ENCODE data around the gene APH1A.
"Not testable (repeated sequence)": the region's sequence is repeated elsewhere in the genome, so short reads cannot be mapped to it uniquely, and the experiment has no call there.

APH1A gene

DNA sequence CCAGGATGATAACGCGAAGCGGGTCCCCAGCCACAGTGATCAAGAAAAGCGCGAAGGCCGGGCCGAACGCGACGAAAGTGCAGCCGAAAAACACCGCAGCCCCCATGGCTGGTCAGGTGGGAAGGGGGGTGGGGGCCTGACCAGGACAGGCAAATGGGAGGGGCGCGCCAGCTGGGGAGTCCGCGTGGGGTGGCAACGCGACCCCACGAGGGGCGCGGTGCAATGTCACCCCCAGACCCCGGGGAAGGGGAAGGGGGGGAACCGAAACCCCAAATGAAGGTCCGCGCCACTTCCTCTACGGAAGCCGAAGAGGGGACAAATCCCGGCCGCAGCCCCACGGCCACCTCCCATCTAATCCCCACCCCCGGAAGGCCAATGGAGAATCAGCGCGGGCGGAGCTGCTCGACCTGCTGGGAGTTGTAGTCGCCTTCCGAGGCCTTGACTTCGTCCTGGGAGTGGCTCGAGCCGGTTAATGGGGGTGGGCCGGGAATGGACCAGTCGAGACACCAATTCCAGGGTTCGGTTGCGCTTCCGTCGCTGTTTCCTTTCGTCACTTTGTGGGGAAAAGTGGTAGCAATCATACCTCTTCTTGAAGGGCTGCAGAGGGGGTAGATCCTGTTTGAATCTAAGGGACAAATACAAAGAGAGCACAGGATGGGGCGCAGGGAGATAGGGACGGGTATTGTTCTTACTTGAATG, at the start of gene APH1A:
APH1A (minus strand) TSS at position 312 of the 699 bp plus-strand sequence; CDS start at position 106, 206 bp downstream.
- H3K4me2 ChIP-seq (ENCODE audit: low read length) = peak within 1 kb of the TSS; percentile 99
- peak within 1 kb of the TSS; percentile 91 for H2AFZ ChIP-seq (ENCODE audit: low read depth, low read length)
- peak within 1 kb of the TSS; percentile 97 for H3K9ac ChIP-seq (ENCODE audit: low read length)
- H3K36me3 ChIP-seq (replicated peaks; ENCODE audit: low read depth, low read length) = peaks cover 29% of the 10 kb centered on the region
- H3K9me3 ChIP-seq (ENCODE audit: insufficient read depth, low read length) = no peaks in the 10 kb centered on the region
- TF ChIP-seq, protein P1, sequence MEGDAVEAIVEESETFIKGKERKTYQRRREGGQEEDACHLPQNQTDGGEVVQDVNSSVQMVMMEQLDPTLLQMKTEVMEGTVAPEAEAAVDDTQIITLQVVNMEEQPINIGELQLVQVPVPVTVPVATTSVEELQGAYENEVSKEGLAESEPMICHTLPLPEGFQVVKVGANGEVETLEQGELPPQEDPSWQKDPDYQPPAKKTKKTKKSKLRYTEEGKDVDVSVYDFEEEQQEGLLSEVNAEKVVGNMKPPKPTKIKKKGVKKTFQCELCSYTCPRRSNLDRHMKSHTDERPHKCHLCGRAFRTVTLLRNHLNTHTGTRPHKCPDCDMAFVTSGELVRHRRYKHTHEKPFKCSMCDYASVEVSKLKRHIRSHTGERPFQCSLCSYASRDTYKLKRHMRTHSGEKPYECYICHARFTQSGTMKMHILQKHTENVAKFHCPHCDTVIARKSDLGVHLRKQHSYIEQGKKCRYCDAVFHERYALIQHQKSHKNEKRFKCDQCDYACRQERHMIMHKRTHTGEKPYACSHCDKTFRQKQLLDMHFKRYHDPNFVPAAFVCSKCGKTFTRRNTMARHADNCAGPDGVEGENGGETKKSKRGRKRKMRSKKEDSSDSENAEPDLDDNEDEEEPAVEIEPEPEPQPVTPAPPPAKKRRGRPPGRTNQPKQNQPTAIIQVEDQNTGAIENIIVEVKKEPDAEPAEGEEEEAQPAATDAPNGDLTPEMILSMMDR (IDR thresholded peaks at IDR 0.05; ENCODE audit: low read depth, low read length) = no peak
- no peak for TF ChIP-seq EZH2phosphoT487 (IDR thresholded peaks at IDR 0.05; ENCODE audit: low read depth)
- H3K4me1 ChIP-seq (ENCODE audit: low read length) = peaks cover 48% of the 10 kb centered on the region
- H3K4me3 ChIP-seq (ENCODE audit: low read length) = peak within 1 kb of the TSS; percentile 87
- H3K79me2 ChIP-seq (ENCODE audit: low read length) = peaks cover 21% of the 10 kb centered on the region
- peaks cover 9% of the 10 kb centered on the region; the same call in 1 of the 2 replicates for H4K20me1 ChIP-seq (ENCODE audit: insufficient read depth, low read length)
- no peaks in the 10 kb centered on the region for H3K27me3 ChIP-seq (ENCODE audit: low read depth, low read length)
- peak within 1 kb of the TSS; percentile 77 for H3K27ac ChIP-seq (ENCODE audit: low read length)

DNA sequence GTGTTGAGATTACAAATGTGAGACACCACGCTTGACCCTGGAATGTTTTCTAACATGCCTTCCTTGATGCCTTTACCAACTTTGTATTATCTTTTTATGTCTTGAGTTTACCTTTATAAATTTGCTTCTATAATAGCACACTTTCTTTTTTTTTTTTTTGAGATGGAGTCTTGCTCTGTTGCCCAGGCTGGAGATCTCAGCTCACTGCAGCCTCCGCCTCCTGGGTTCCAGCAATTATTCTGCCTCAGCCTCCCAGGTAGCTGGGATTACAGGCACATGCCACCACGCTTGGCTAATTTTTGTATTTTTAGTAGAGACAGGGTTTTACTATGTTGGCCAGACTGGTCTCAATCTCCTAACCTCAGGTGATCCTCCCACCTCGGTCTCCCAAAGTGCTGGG, 45.9 kb upstream of the APH1A start:
- not testable (repeated sequence) for H4K20me1 ChIP-seq (ENCODE audit: insufficient read depth, low read length); H2AFZ ChIP-seq (ENCODE audit: low read depth, low read length); H3K4me3 ChIP-seq (ENCODE audit: low read length); H3K9ac ChIP-seq (ENCODE audit: low read length); H3K27ac ChIP-seq (ENCODE audit: low read length); H3K4me1 ChIP-seq (ENCODE audit: low read length); H3K9me3 ChIP-seq (ENCODE audit: insufficient read depth, low read length); H3K4me2 ChIP-seq (ENCODE audit: low read length); H3K36me3 ChIP-seq (replicated peaks; ENCODE audit: low read depth, low read length); H3K27me3 ChIP-seq (ENCODE audit: low read depth, low read length); H3K79me2 ChIP-seq (ENCODE audit: low read length)

DNA sequence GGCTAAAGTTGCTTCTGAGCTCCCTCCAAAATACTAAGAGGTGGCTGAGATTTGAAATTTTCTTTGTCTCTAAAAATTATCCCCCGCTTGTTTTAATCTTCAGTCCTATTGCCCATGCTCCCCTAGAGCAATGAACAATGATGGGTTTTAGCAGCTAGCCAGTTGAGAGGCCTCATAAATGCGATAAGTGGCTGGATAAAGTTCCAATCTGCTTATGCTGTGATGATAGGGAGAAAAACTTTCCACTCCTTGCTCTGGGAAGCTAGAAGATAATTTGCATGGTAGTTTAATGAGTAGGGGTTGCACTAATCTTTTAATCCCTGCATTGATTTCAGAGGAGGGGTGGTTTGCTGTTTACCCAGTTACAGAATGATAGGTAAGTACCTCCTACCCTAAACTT, 42.9 kb upstream of the APH1A start:
- Histone ChIP-seq H3K9me3 (ENCODE audit: insufficient read depth, low read length) (no peaks in the 10 kb centered on the region), H3K4me2 (ENCODE audit: low read length) (no peak overlapping the region), H3K4me1 (ENCODE audit: low read length) (peaks cover 5% of the 10 kb centered on the region), H3K9ac (ENCODE audit: low read length) (no peak overlapping the region), H3K27ac (ENCODE audit: low read length) (no peak overlapping the region), H4K20me1 (ENCODE audit: insufficient read depth, low read length) (no peaks in the 10 kb centered on the region), H2AFZ (ENCODE audit: low read depth, low read length) (no peak overlapping the region), H3K27me3 (ENCODE audit: low read depth, low read length) (no peaks in the 10 kb centered on the region), H3K36me3 (replicated peaks; ENCODE audit: low read depth, low read length) (peaks cover 20% of the 10 kb centered on the region), H3K4me3 (ENCODE audit: low read length) (no peak overlapping the region), H3K79me2 (ENCODE audit: low read length) (no peaks in the 10 kb centered on the region)
- TF ChIP-seq EZH2phosphoT487 (IDR thresholded peaks at IDR 0.05; ENCODE audit: low read depth) = no peak
- TF ChIP-seq, protein P1 (IDR thresholded peaks at IDR 0.05; ENCODE audit: low read depth, low read length) = no peak

DNA sequence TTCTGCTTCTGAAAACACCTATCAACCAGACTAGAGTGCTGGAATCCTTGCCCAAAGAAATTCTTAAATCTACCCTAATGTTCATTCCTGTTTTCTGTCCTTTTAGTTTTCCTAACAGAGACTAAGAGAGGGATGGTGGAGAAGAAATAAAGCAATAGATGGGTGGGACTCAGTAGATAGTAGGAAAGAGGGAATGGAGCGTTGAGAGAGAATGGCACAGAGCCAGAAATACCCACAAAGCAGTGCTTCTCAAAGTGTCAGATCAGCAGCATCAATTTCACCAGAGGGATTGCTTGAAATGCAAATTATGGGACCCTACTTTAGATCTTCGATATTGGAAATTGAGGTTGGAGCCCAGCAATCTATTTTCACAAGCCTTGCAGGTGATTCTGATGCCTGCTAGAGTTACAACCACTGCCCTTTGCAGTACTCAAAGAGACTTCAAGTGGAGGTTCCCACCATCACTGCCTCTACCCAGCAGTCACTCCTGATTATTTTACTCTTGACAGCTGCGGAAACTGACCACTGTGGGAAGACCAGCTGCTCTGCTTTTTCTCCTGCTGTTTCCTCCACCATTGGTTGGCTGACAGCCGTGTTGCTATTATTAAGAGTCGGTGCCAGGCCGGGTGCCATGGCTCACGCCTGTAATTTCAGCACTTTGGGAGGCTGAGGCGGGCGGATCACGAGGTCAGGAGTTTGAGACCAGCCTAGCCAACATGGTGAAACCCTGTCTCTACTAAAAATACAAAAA, 41.1 kb upstream of the APH1A start:
- Histone ChIP-seq H2AFZ (ENCODE audit: low read depth, low read length) (no peak overlapping the region), H3K4me1 (ENCODE audit: low read length) (no peaks in the 10 kb centered on the region), H3K4me3 (ENCODE audit: low read length) (no peak overlapping the region), H3K9ac (ENCODE audit: low read length) (no peak overlapping the region), H3K79me2 (ENCODE audit: low read length) (no peaks in the 10 kb centered on the region), H3K27ac (ENCODE audit: low read length) (no peak overlapping the region), H3K27me3 (ENCODE audit: low read depth, low read length) (no peaks in the 10 kb centered on the region), H3K9me3 (ENCODE audit: insufficient read depth, low read length) (no peaks in the 10 kb centered on the region), H3K36me3 (replicated peaks; ENCODE audit: low read depth, low read length) (peaks cover 29% of the 10 kb centered on the region), H3K4me2 (ENCODE audit: low read length) (no peak overlapping the region), H4K20me1 (ENCODE audit: insufficient read depth, low read length) (no peaks in the 10 kb centered on the region)
- TF ChIP-seq, protein P1 (IDR thresholded peaks at IDR 0.05; ENCODE audit: low read depth, low read length) = no peak
- no peak for TF ChIP-seq EZH2phosphoT487 (IDR thresholded peaks at IDR 0.05; ENCODE audit: low read depth)

DNA sequence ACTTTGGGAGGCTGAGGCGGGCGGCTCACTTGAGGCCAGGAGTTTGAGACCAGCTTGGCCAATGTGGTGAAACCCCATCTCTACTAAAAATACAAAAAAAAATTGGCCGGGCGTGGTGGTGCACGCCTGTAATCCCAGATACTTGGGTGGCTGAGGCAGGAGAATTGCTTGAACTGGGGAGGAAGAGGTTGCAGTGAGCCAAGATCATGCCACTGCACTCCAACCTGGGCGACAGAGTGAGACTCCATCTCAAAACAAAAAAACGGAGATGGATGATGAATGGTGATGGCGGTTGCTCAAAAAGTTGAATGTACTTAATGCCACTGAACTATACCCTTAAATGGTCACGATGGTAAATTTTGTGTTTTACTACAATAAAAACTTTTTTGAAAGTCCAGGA, 39.8 kb upstream of the APH1A start:
- H3K27me3 ChIP-seq (ENCODE audit: low read depth, low read length); H3K4me3 ChIP-seq (ENCODE audit: low read length); H3K79me2 ChIP-seq (ENCODE audit: low read length); H2AFZ ChIP-seq (ENCODE audit: low read depth, low read length); H3K27ac ChIP-seq (ENCODE audit: low read length); H3K9me3 ChIP-seq (ENCODE audit: insufficient read depth, low read length); H3K9ac ChIP-seq (ENCODE audit: low read length); H4K20me1 ChIP-seq (ENCODE audit: insufficient read depth, low read length); H3K4me1 ChIP-seq (ENCODE audit: low read length); H3K4me2 ChIP-seq (ENCODE audit: low read length): not testable (repeated sequence)
- peaks cover 32% of the 10 kb centered on the region for H3K36me3 ChIP-seq (replicated peaks; ENCODE audit: low read depth, low read length)
